ENCODE data around the gene SRGAP1.

SRGAP1 gene

GRCh38 chr12:63909746-63910145 is 65.2 kb downstream of the SRGAP1 start:
- FAIRE-seq = no peak

GRCh38 chr12:63911341-63911740 is 66.8 kb downstream of the SRGAP1 start:
- FAIRE-seq = no peak

- FAIRE-seq = no peak
These were observed 68.2 kb downstream of the SRGAP1 start for GRCh38 chr12:63912651-63913050.

GRCh38 chr12:63913929-63914328 is 69.4 kb downstream of the SRGAP1 start:
- no peak for FAIRE-seq

- no peak for FAIRE-seq
These were observed 70.8 kb downstream of the SRGAP1 start for GRCh38 chr12:63915105-63915800.

- no peak for FAIRE-seq
These were observed 72.3 kb downstream of the SRGAP1 start for GRCh38 chr12:63916561-63917476.

GRCh38 chr12:63917477-63917862 is 73.0 kb downstream of the SRGAP1 start:
- FAIRE-seq = no peak

GRCh38 chr12:63917864-63918799 is 73.6 kb downstream of the SRGAP1 start:
- no peak for FAIRE-seq

- FAIRE-seq = no peak
These were observed 74.3 kb downstream of the SRGAP1 start for GRCh38 chr12:63918800-63919300.

GRCh38 chr12:63919756-63920155 is 75.3 kb downstream of the SRGAP1 start:
- no peak for FAIRE-seq

- FAIRE-seq = no peak
These were observed 76.7 kb downstream of the SRGAP1 start for GRCh38 chr12:63921157-63921556.

- no peak for FAIRE-seq
These were observed 78.0 kb downstream of the SRGAP1 start for GRCh38 chr12:63922474-63922873.

GRCh38 chr12:63924781-63925180 is 80.3 kb downstream of the SRGAP1 start:
- no peak for FAIRE-seq

- FAIRE-seq = no peak
These were observed 83.0 kb downstream of the SRGAP1 start for GRCh38 chr12:63927511-63927910.

- FAIRE-seq = no peak
These were observed 83.8 kb downstream of the SRGAP1 start for GRCh38 chr12:63928305-63928704.

GRCh38 chr12:63929426-63929825 is 84.9 kb downstream of the SRGAP1 start:
- no peak for FAIRE-seq

GRCh38 chr12:63930971-63931370 is 86.5 kb downstream of the SRGAP1 start:
- FAIRE-seq = peak; percentile 76

GRCh38 chr12:63931703-63932102 is 87.2 kb downstream of the SRGAP1 start:
- FAIRE-seq = no peak

GRCh38 chr12:63934936-63935335 is 90.4 kb downstream of the SRGAP1 start:
- FAIRE-seq = no peak

GRCh38 chr12:63935361-63935760 is 90.9 kb downstream of the SRGAP1 start:
- FAIRE-seq = no peak

- no peak for FAIRE-seq
These were observed 93.1 kb downstream of the SRGAP1 start for GRCh38 chr12:63937378-63938316.
